CD14-positive monocyte (primary cell): ENCODE results near the gene ZNF598. TPM values are rescaled to one million over a fixed set of nuclear protein-coding genes. Genes with fewer than 3 reads are reported as not detected.

Experiments used
- DNase-seq, 3 donors: peaks; one replicate each; pipeline ENCODE4 v3.0.0-alpha.2; 2011 to 2022
- H2AFZ ChIP-seq: 2 replicates; pipeline ENCODE4 v1.6.0; 2012; ENCODE audit warnings: mild to moderate bottlenecking, low read depth, low read length, inconsistent platforms; ENCODE audit not compliant: insufficient read depth, poor library complexity, severe bottlenecking
- H3K27ac ChIP-seq, 2 donors: 1 replicate in 1 of 2; 2 replicates in 1 of 2; pipeline ENCODE4 v1.5.1; 2012 to 2013; ENCODE audit warnings: low read length in 2 of 2, control low read depth in 1 of 2, inconsistent platforms in 1 of 2, low read depth in 1 of 2, mild to moderate bottlenecking in 1 of 2
- H3K27me3 ChIP-seq, 2 donors: one replicate each; pipeline versions ENCODE4 v1.6.0 to v1.6.1; 2011 to 2013; ENCODE audit warnings: low read length in 2 of 2; ENCODE audit not compliant: control insufficient read depth in 2 of 2, insufficient read depth in 2 of 2
- H3K36me3 ChIP-seq, 2 donors: replicated peaks in 1 of 2; 1 replicate in 1 of 2; 2 replicates in 1 of 2; pipeline versions ENCODE4 v1.5.1 to v1.6.1; 2012 to 2013; ENCODE audit warnings: low read length in 2 of 2, control low read depth in 1 of 2, inconsistent platforms in 1 of 2, mild to moderate bottlenecking in 1 of 2; ENCODE audit not compliant: insufficient read depth in 2 of 2, control insufficient read depth in 1 of 2
- H3K4me1 ChIP-seq, 2 donors: 1 replicate in 1 of 2; 2 replicates in 1 of 2; pipeline versions ENCODE4 v1.5.1 to v1.6.1; 2012 to 2013; ENCODE audit warnings: low read length in 2 of 2, control low read depth in 1 of 2, inconsistent platforms in 1 of 2, mild to moderate bottlenecking in 1 of 2, moderate library complexity in 1 of 2; ENCODE audit not compliant: insufficient read depth in 2 of 2, control insufficient read depth in 1 of 2
- H3K4me2 ChIP-seq: replicated peaks from 2 replicates; pipeline ENCODE3; 2012; ENCODE audit warnings: low read length, moderate library complexity, mild to moderate bottlenecking; ENCODE audit not compliant: poor library complexity, severe bottlenecking; ENCODE audit errors: extremely low read depth
- H3K4me3 ChIP-seq, 3 experiments: fragments of 200-600 bp in 1 of 3; sonication (generic) in 1 of 3; replicated peaks in 1 of 3; 1 replicate in 2 of 3; 2 replicates in 1 of 3; pipeline ENCODE4 v1.5.1; 2011 to 2013; ENCODE audit warnings: low read length in 3 of 3, mild to moderate bottlenecking in 3 of 3, control low read depth in 2 of 3, low read depth in 2 of 3, inconsistent platforms in 1 of 3, moderate library complexity in 1 of 3
- H3K79me2 ChIP-seq: 2 replicates; pipeline ENCODE4 v1.6.0; 2012; ENCODE audit warnings: mild to moderate bottlenecking, control low read depth, inconsistent platforms, low read length, moderate library complexity; ENCODE audit not compliant: insufficient read depth
- H3K9ac ChIP-seq: 2 replicates; pipeline ENCODE4 v1.6.0; 2017; ENCODE audit warnings: low read length, mild to moderate bottlenecking; ENCODE audit not compliant: insufficient read depth, poor library complexity, severe bottlenecking
- H3K9me3 ChIP-seq, 2 donors: replicated peaks in 1 of 2; 1 replicate in 1 of 2; 2 replicates in 1 of 2; pipeline versions ENCODE4 v1.5.1 to v1.6.1; 2012 to 2013; ENCODE audit warnings: low read length in 2 of 2, control low read depth in 1 of 2; ENCODE audit not compliant: control insufficient read depth in 1 of 2, insufficient read depth in 1 of 2
- H4K20me1 ChIP-seq: 2 replicates; pipeline ENCODE4 v1.6.0; 2012; ENCODE audit warnings: mild to moderate bottlenecking, low read length, control low read depth, moderate library complexity; ENCODE audit not compliant: insufficient read depth
- H3K27ac Mint-ChIP-seq, 7 donors: one replicate each; pipeline ENCODE4 v1.8.0; 2020; ENCODE audit warnings: mild to moderate bottlenecking in 7 of 7, mixed read lengths in 7 of 7, moderate library complexity in 6 of 7, inconsistent platforms in 2 of 7
- H3K27me3 Mint-ChIP-seq, 3 donors: one replicate each; pipeline ENCODE4 v1.8.0; 2021 to 2022; ENCODE audit warnings: low read depth in 3 of 3, mild to moderate bottlenecking in 3 of 3, mixed read lengths in 3 of 3, moderate library complexity in 3 of 3, inconsistent platforms in 1 of 3
- H3K36me3 Mint-ChIP-seq, 2 donors: one replicate each; pipeline ENCODE4 v1.8.0; 2020; ENCODE audit warnings: mixed read lengths in 2 of 2, inconsistent platforms in 1 of 2, mild to moderate bottlenecking in 1 of 2
- H3K4me1 Mint-ChIP-seq: one replicate; pipeline ENCODE4 v1.8.0; 2020; ENCODE audit warnings: mild to moderate bottlenecking, mixed read lengths
- H3K4me3 Mint-ChIP-seq, 2 donors: one replicate each; pipeline ENCODE4 v1.8.0; 2020; ENCODE audit warnings: mild to moderate bottlenecking in 2 of 2, mixed read lengths in 2 of 2, moderate library complexity in 1 of 2
- H3K9me3 Mint-ChIP-seq, 7 donors: one replicate each; pipeline ENCODE4 v1.8.0; 2020 to 2022; ENCODE audit warnings: mixed read lengths in 7 of 7, mild to moderate bottlenecking in 6 of 7, moderate library complexity in 6 of 7, inconsistent platforms in 2 of 7
- WGBS: methylation state at CpG from one replicate; pipeline ENCODE4 v1.1.5; 2013; ENCODE audit warnings: missing lambda C conversion rate; ENCODE audit not compliant: insufficient coverage; 5-methylcytosine and 5-hydroxymethylcytosine counted together
- intact Hi-C, 2 donors: fragments of 100-400 bp; cut with micrococcal nuclease; formaldehyde crosslinking; loops; one replicate each; pipeline versions ENCODE4 v1.15.0 to v1.15.1; 2023
- polyA plus RNA-seq, 3 donors: library from polyadenylated mRNA; depleted of rRNA in 1 of 3; unstranded in 2 of 3; stranded (reverse) in 1 of 3; fragments of 300-500 nt in 2 of 3; fragments of >200 nt in 1 of 3; fragmentation: Illumina TruSeq in 2 of 3; gene quantifications; 1 replicate in 2 of 3; 2 replicates in 1 of 3; pipeline ENCODE4 v1.2.3, GENCODE V29; 2012 to 2021
- TF ChIP-seq, protein P1 (sequence below): fragments of 200-600 bp; IDR thresholded peaks from one replicate; pipeline ENCODE4 v1.8.0; 2022; ENCODE audit warnings: antibody characterized with exemption, mild to moderate bottlenecking

ZNF598 gene
- polyA plus RNA-seq, 3 donors: 1.4 to 42.1 (median 1.5) TPM

DNA sequence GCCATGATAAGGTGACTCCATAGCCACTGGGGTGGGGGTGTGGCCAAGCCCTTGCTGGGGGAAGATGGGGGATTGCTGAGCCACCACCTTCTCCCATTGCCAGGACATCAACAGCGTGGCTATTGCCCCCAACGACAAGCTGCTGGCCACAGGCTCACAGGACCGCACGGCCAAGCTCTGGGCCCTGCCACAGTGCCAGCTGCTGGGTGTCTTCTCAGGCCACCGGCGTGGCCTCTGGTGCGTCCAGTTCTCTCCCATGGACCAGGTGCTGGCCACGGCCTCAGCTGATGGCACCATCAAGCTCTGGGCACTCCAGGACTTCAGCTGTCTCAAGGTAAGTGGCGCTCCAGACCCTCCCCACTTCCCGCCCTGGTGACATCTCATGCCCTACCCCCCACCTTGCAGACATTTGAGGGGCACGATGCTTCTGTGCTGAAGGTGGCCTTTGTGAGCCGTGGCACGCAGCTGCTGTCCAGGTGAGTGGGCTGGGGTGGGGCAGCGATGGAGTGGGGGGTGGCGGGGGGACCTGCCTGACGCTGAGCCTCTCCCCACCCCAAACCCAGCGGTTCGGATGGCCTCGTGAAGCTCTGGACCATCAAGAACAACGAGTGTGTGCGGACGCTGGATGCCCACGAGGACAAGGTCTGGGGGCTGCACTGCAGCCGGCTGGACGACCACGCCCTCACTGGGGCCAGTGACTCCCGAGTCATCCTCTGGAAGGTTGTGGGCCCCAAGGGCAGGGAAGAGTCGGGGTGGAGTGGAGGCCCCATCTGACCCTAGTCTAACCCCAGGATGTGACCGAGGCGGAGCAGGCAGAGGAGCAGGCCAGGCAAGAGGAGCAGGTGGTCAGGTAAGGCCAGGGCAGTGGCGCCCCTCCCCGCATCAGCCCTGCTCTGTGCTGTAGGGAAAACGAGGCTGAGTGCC lies 32.4 kb downstream of the ZNF598 start:
- H3K36me3 Mint-ChIP-seq: peaks cover 44 to 48% of the 10 kb centered on the region in 2 donors
- Histone ChIP-seq H3K36me3 (peaks cover 45 to 47% of the 10 kb centered on the region in 2 donors), H3K27ac (no peak overlapping the region), H3K9me3 (peaks cover 0 to 13% of the 10 kb centered on the region in 2 donors), H3K4me1 (peaks cover 9 to 11% of the 10 kb centered on the region in 2 donors), H4K20me1 (peaks cover 4% of the 10 kb centered on the region), H2AFZ (no peak overlapping the region), H3K27me3 (peaks cover 26 to 37% of the 10 kb centered on the region in 2 donors), H3K9ac (no peak overlapping the region), H3K4me2 (no peak overlapping the region), H3K79me2 (peaks cover 8% of the 10 kb centered on the region), H3K4me3 (no peak overlapping the region)
- no peak overlapping the region for H3K4me3 Mint-ChIP-seq
- peaks cover 0 to 6% (median 1%) of the 10 kb centered on the region in 7 donors for H3K9me3 Mint-ChIP-seq
- intact Hi-C loops: no loop called here
- H3K27ac Mint-ChIP-seq: no peak overlapping the region
- WGBS: 96% methylated on average over 20 of the region's 33 CpGs
- DNase-seq: no peak
- TF ChIP-seq, protein P1, sequence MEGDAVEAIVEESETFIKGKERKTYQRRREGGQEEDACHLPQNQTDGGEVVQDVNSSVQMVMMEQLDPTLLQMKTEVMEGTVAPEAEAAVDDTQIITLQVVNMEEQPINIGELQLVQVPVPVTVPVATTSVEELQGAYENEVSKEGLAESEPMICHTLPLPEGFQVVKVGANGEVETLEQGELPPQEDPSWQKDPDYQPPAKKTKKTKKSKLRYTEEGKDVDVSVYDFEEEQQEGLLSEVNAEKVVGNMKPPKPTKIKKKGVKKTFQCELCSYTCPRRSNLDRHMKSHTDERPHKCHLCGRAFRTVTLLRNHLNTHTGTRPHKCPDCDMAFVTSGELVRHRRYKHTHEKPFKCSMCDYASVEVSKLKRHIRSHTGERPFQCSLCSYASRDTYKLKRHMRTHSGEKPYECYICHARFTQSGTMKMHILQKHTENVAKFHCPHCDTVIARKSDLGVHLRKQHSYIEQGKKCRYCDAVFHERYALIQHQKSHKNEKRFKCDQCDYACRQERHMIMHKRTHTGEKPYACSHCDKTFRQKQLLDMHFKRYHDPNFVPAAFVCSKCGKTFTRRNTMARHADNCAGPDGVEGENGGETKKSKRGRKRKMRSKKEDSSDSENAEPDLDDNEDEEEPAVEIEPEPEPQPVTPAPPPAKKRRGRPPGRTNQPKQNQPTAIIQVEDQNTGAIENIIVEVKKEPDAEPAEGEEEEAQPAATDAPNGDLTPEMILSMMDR: no peak
- peaks cover 10% of the 10 kb centered on the region for H3K4me1 Mint-ChIP-seq
- peaks cover 34 to 47% (median 37%) of the 10 kb centered on the region in 3 donors for H3K27me3 Mint-ChIP-seq

DNA sequence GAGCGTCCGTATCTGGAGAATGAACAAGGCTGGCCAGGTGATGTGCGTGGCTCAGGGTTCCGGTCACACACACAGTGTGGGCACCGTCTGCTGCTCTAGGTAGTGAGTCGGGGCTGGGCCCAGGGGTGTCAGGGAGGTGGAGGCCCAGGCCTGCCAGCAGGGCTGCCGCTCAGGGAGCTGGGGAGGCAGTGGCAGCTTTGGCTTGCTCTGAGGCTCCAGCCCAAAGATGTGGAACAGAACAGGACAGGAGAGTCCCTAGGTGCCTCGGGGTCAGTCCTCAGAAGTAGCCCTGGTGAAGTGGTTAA lies 33.5 kb downstream of the ZNF598 start:
- peaks cover 45 to 47% of the 10 kb centered on the region in 2 donors for H3K36me3 ChIP-seq
- H3K9me3 Mint-ChIP-seq: peaks cover 0 to 3% (median 0%) of the 10 kb centered on the region in 7 donors
- DNase-seq: no peak
- H3K4me1 ChIP-seq: peaks cover 12 to 15% of the 10 kb centered on the region in 2 donors
- H2AFZ ChIP-seq: no peak overlapping the region
- peaks cover 0 to 3% of the 10 kb centered on the region in 2 donors for H3K9me3 ChIP-seq
- no peak overlapping the region for H3K4me3 Mint-ChIP-seq
- H3K9ac ChIP-seq: no peak overlapping the region
- no peak overlapping the region for H3K4me2 ChIP-seq
- peaks cover 4% of the 10 kb centered on the region for H4K20me1 ChIP-seq
- intact Hi-C loops: no loop called here
- peaks cover 41 to 48% of the 10 kb centered on the region in 2 donors for H3K36me3 Mint-ChIP-seq
- H3K79me2 ChIP-seq: peaks cover 11% of the 10 kb centered on the region
- peaks cover 16 to 26% of the 10 kb centered on the region in 2 donors for H3K27me3 ChIP-seq
- no peak overlapping the region for H3K27ac Mint-ChIP-seq
- TF ChIP-seq, protein P1: no peak
- no peak overlapping the region for H3K27ac ChIP-seq
- 99% methylated on average over 6 of the region's 8 CpGs for WGBS
- H3K4me3 ChIP-seq: no peak overlapping the region
- peaks cover 16% of the 10 kb centered on the region for H3K4me1 Mint-ChIP-seq
- peaks cover 24 to 37% (median 27%) of the 10 kb centered on the region in 3 donors for H3K27me3 Mint-ChIP-seq
